HG02623 (cell line): Measurements from ENCODE around the gene POLD3.
A peak's percentile ranks its signal among the peaks of the same experiment; 100 is the strongest.

Experiments used
- ATAC-seq: cut with Tn5 transposase; IDR thresholded peaks from one replicate; pipeline ENCODE4 v1.9.1; 2021; ENCODE audit warnings: moderate library complexity; ENCODE audit not compliant: unreplicated experiment

Gene POLD3

GRCh38 chr11:74592441-74593362 is at the start of gene POLD3:
TSS of gene POLD3 (plus strand) at chr11:74592582. CDS start at chr11:74592659, 77 bp downstream.
- peak; percentile 91 for ATAC-seq

GRCh38 chr11:74543991-74544390 is 48.4 kb upstream of the POLD3 start:
- no peak for ATAC-seq

- ATAC-seq, result no peak
Observed at GRCh38 chr11:74546752-74547151, 45.6 kb upstream of the POLD3 start.

- ATAC-seq, result no peak
Observed at GRCh38 chr11:74550991-74551753, 41.2 kb upstream of the POLD3 start.

GRCh38 chr11:74551754-74552145 is 40.6 kb upstream of the POLD3 start:
- ATAC-seq, result no peak

- ATAC-seq, result no peak
Observed at GRCh38 chr11:74557526-74557925, 34.9 kb upstream of the POLD3 start.

GRCh38 chr11:74559110-74559933 is 33.1 kb upstream of the POLD3 start:
- ATAC-seq, result no peak

- no peak for ATAC-seq
Observed at GRCh38 chr11:74559934-74560309, 32.5 kb upstream of the POLD3 start.

- ATAC-seq, result no peak
Observed at GRCh38 chr11:74566146-74566960, 26.0 kb upstream of the POLD3 start.

- no peak for ATAC-seq
Observed at GRCh38 chr11:74568028-74568427, 24.4 kb upstream of the POLD3 start.

GRCh38 chr11:74570266-74571061 is 21.9 kb upstream of the POLD3 start:
- ATAC-seq, result no peak

GRCh38 chr11:74571062-74571399 is 21.4 kb upstream of the POLD3 start:
- ATAC-seq, result no peak

- ATAC-seq, result no peak
Observed at GRCh38 chr11:74572349-74572748, 20.0 kb upstream of the POLD3 start.

GRCh38 chr11:74574563-74574962 is 17.8 kb upstream of the POLD3 start:
- no peak for ATAC-seq

GRCh38 chr11:74575999-74576398 is 16.4 kb upstream of the POLD3 start:
- ATAC-seq, result no peak

GRCh38 chr11:74577181-74577580 is 15.2 kb upstream of the POLD3 start:
- no peak for ATAC-seq

GRCh38 chr11:74577624-74578396 is 14.6 kb upstream of the POLD3 start:
- ATAC-seq, result no peak

- no peak for ATAC-seq
Observed at GRCh38 chr11:74579577-74580270, 12.7 kb upstream of the POLD3 start.
